ENCODE data around the gene NOS1AP.

DNA sequence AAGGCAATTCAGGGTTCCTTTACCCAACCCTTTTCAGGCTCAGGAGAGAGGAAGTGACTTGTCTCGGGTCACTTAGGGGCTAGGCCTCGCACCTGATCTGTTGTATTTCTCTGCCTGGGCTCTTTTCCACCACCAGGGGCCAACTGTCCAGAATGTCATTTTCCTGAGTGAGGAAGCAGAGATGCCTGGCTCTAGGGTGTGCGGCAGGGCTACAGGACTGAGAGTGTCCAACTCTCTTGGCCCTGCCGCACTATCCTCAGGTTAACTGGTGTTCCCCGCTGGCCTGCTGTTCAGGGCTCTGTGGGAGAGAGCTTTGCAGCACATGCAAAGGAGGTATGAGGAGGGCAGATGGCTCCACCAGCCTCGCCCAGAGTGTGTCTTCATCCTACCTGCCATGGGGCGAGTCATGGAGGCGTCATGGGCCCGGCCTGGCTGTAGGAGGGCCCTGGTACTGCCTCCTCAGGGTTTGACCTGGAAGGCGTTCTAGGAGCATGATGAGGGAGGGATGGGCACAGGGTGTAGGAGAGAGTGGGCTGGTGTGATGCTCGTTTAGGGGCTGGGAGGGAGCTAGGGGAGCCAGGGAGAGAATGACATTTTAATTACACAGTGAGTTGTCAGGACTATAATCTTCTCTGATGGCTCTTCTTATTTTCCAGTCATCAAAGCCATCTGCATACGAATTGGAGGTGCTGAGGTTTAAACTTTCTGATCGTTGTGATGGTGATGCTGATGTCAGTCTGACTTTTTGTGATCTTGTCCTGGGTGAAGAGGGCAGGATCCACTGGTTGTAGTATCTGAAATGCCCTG, 128.3 kb downstream of the NOS1AP start:
- TF ChIP-seq HDGF (IDR thresholded peaks at IDR 0.05; ENCODE audit: borderline replicate concordance) (no peak), FOXM1 (IDR thresholded peaks at IDR 0.05; ENCODE audit: borderline replicate concordance) (no peak), FOXK2 (IDR thresholded peaks at IDR 0.05) (no peak), SP1 (IDR thresholded peaks at IDR 0.05) (no peak), FOXA1 (IDR thresholded peaks at IDR 0.05) (no peak), BHLHE40 (IDR thresholded peaks at IDR 0.05; ENCODE audit: borderline replicate concordance) (no peak), CTBP1 (IDR thresholded peaks at IDR 0.05; ENCODE audit: borderline replicate concordance) (no peak), ELF4 (IDR thresholded peaks at IDR 0.05) (no peak), NFRKB (IDR thresholded peaks at IDR 0.05) (no peak), ZNF384 (IDR thresholded peaks at IDR 0.05) (no peak), TARDBP (IDR thresholded peaks at IDR 0.05) (no peak), ARNT (IDR thresholded peaks at IDR 0.05) (no peak), SUZ12 (IDR thresholded peaks at IDR 0.05) (no peak)
- TF ChIP-seq, protein P1, sequence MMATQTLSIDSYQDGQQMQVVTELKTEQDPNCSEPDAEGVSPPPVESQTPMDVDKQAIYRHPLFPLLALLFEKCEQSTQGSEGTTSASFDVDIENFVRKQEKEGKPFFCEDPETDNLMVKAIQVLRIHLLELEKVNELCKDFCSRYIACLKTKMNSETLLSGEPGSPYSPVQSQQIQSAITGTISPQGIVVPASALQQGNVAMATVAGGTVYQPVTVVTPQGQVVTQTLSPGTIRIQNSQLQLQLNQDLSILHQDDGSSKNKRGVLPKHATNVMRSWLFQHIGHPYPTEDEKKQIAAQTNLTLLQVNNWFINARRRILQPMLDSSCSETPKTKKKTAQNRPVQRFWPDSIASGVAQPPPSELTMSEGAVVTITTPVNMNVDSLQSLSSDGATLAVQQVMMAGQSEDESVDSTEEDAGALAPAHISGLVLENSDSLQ (IDR thresholded peaks at IDR 0.05): no peak
